Umbilical cord (tissue), 2 donors: ENCODE measurements around the gene STIMATE. TPM values are rescaled to one million over a fixed set of nuclear protein-coding genes. Genes with fewer than 3 reads are reported as not detected.

ENCODE experiments used
- DNase-seq: peaks from one replicate; pipeline ENCODE4 v3.0.0-alpha.2; 2015; ENCODE audit warnings: low spot score
- total RNA-seq: library from RNA; depleted of rRNA; stranded (reverse); fragments of >200 nt; gene quantifications from one replicate; pipeline ENCODE4 v1.2.3, GENCODE V29; 2014; ENCODE audit warnings: low replicate concordance; ENCODE audit not compliant: insufficient read depth

The STIMATE gene
- total RNA-seq, 1 donor from 2014 or later, result 7.2 TPM

- DNase-seq, result no peak
Observed at GRCh38 chr3:52819936-52820335, 77.4 kb downstream of the STIMATE start.

DNA sequence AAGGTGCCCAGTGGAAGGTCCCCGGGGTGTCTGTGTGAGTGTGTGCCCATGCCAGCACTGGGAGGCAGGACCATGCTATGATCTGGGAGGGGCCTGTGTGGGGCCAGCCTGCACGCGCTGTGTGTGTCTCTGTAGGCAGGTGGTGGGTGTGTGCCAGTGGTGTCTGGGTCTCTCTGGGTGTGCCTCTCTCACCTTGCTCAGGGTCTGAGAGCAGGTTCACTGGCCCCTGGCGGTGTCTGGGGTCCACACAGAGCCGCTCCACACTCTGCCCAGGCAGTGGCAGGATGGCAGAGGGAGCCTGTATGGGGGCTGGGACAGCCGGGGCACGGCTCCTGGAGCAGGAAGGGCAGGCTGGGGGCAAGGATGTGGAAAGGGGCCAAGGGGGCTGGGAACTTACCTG is 79.5 kb downstream of the STIMATE start:
- no peak for DNase-seq

GRCh38 chr3:52817221-52817620 is 80.1 kb downstream of the STIMATE start:
- DNase-seq, result no peak

DNA sequence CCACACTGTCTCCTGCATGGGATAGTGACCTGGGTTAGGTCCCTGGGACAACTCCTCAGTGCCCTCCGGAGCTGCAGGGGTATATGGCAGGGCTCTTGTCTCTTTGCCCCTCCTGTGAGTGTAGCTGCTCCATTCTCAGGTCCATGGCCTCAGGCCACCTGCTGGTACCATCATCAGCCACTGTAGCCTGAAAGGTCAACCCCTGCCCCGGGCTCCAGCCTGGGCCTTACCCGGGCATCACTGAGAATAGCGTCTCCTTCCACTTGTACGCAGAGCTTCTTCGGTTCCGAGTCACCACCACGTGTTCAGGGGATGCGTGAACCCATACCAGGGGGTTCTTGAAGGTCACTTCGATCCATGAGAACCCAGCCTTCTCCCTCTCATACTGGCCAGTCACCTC is 80.7 kb downstream of the STIMATE start:
- no peak for DNase-seq

DNA sequence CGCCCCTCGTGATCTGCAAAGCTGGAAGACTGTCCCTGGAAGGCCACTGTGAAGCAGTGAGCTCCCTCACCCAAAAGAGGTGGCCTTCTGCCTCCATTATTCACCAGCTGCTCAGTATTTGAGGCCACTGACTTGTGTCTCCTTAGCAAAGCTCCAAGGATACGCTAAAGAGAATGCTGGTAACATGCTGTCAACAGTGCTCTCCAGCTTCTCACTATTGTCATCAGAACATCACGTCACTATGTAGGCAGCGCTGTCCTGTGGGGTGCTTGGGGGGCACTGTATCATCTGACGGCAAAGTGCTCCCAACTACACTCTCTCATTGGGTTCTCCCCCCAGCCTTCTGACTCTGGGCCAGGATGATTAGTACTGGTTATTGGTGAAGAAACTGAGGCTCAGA is 81.1 kb downstream of the STIMATE start:
- DNase-seq, result no peak

DNA sequence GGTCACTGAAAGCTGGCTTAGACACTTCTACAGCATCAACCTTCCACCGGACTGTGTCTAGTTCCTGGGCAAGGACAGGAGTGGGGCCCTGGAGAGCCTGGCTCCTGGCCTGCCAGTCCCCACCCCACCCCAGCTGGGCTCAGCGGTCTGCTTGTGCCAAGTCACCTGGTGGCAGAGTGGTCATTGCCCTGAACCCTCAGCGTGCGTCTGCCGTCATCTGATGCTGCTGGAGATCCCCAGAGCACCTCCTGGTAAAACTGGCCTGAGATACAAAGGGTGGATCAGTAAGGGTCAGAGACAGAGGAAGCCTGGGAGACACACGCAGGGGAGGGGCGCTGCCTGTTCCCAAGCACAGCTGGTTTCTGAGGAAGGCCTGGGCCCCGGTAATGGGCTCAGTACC is 83.5 kb downstream of the STIMATE start:
- no peak for DNase-seq

DNA sequence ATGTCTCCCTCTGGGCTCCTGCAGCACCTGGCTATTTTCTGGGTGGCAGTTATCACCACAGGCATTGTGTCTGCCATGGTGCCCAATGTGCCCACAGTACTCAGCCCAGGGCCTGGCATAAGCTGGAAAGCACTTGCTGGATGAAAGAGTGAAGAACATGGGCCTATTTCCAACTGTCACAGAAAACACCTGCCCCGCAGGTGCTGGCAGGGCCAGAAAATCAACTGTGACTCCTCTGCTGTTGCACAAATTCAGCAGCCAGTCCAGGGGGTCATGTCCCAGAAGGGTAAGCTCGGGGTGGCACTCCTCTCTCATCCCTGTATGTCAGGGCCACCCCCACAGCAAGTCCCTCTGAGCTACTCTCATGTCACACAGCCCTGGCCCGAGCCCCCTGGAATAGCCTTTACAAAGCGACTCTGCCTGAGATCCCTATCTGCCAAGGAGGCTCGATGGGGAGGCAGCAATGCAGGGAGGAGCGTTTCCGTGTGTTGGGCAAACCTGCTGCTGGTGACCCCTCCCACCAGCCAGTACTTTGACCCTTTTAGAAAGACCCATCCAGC is 85.8 kb downstream of the STIMATE start:
- DNase-seq, result no peak

GRCh38 chr3:52810923-52811322 is 86.4 kb downstream of the STIMATE start:
- no peak for DNase-seq

GRCh38 chr3:52809662-52810377 is 87.5 kb downstream of the STIMATE start:
- no peak for DNase-seq

GRCh38 chr3:52809149-52809548 is 88.2 kb downstream of the STIMATE start:
- no peak for DNase-seq

- DNase-seq, result no peak
Observed at GRCh38 chr3:52805270-52806039, 91.9 kb downstream of the STIMATE start.

DNA sequence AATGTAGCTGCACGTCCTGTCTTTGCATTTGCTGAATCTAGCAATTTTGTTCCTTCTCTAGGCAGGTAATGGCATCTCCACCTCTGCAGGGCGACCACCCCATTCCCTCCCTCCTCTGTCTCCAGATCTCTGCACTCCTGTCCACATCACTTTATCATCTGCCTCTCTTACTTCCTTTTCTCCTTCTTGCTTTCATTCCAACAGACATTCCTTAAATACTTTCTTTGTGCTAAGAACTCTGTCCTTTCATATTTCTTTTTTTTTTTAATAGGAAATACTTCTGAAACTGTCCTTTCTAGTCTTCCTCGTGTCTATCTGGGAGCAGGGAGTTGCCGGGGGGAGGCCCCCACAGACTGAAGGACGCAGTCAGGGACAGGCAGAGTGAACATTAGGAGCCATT is 95.5 kb downstream of the STIMATE start:
- DNase-seq, result no peak

- DNase-seq, result no peak
Observed at GRCh38 chr3:52800079-52800478, 97.3 kb downstream of the STIMATE start.

DNA sequence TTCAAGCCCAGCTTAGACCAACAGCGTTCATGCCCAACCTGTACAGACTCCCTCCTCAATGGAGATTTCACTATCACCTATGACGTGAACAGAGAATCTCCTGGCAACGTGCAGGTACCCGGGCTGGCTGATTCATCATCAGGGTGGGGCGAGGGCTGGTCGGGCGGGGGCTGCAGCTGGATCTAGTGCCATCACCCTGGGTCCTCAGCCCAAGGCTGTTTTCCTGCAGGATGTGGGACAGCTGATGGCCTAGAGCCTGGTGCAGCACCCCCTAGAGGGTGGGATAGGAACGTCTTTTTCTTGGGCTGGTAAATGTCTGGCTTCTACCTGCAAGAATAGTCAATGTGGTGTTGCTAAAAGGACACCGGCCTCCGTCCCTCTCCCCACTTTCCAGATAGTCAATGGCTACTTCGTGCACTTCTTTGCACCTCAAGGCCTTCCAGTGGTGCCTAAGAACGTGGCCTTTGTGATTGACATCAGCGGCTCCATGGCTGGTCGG is 98.3 kb downstream of the STIMATE start:
- DNase-seq, result no peak

DNA sequence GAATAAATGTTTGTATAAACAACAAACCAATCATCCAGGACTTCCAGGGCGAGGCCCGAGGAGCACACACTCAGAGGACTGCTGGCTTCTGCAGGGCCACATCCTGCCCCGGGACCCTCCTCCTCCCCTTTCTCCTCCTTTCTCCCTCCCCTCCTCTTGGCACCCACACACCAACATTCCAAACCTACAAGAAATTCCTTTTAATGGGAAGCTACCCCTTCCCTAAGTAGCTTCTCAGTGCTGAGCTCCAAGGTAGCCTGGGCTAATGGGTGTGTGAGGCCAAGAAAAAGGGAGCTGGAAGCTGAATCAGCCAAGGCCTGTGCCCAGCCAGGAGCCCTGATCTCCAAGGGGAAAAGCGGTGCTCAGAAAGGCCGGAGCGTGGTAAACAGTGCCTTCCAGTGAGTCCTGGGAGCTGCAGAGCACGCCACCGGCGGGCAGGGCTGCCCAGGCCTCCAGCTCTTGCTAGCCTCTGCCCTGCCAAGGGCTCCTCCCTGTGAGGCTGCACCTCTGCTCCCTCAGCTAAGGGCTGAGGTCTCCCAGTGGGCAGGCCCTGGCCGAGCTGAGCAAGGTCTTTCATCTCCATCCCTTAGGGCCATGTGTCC is 98.9 kb downstream of the STIMATE start:
- DNase-seq, result no peak

DNA sequence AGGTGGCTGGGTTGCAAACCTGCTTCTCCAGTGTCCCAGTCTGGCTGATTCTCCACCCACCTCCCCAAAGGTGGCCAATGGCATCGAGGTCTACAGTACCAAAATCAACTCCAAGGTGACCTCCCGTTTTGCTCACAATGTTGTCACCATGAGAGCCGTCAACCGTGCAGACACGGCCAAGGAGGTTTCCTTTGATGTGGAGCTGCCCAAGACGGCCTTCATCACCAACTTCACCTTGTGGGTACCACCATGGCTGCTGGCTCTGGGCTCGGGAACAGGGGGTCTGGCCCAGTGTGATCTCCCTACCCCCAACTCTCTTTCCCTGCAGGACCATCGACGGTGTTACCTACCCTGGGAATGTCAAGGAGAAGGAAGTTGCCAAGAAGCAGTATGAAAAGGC is 100.9 kb downstream of the STIMATE start:
- no peak for DNase-seq

DNA sequence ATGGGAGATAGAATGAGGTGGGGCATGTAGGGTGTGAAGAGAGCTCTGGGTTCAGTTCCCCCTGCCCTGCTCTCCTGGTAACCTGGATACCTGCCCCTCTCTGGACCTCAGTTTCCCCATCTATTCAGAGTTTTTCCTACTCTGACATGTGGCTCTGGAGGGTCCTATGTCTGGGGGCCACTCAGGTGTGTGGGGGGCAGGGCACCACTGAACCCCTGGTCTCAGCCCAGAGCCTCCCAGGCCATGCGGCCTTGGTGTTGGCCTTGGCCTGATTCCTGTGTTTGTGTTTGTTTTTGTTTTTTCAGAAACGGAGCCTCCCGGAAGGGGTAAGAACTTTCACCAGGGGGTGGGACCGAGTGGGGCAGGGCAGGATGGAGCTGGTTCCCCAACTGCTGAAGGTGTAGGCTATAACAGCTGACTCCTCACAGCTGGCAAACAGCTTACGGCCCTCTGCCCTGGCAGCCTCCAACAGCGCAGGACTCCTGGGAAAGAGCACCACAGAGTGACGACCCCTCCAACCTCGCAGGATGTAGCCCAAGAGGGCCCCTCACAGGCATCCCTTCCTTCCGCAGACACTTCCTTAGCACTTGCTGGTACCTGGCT is 101.9 kb downstream of the STIMATE start:
- no peak for DNase-seq

DNA sequence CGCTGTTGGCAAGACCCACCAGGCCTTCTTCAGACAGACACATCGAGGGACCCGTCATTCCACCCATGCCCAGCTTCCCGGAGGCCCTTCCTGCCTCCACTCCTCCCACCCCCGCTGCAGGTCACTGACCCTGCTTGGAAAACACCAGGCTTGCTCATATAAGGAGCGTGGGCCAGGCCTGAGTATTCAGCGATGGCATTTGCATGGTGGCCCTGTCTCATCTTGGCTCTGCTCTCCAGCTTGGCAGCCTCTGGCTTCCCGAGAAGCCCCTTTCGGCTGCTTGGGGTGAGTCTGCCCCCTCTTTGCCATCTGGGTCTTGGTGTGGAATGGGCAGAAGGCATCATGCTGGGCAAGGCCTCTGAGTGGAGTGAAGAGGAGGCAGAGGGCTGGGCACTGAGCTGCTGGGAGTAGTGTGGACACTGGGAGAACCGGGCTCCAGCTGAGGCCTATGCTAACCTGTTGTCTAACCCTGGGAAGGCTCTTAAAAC is 102.7 kb downstream of the STIMATE start, which contains the start of gene ITIH3:
Gene ITIH3, plus strand, starts transcription at position 185 of the 488 bp plus-strand sequence. Its CDS starts 8 bp downstream, at position 193.
- no peak for DNase-seq

GRCh38 chr3:52793702-52794611 is 103.4 kb downstream of the STIMATE start:
- DNase-seq, result no peak

DNA sequence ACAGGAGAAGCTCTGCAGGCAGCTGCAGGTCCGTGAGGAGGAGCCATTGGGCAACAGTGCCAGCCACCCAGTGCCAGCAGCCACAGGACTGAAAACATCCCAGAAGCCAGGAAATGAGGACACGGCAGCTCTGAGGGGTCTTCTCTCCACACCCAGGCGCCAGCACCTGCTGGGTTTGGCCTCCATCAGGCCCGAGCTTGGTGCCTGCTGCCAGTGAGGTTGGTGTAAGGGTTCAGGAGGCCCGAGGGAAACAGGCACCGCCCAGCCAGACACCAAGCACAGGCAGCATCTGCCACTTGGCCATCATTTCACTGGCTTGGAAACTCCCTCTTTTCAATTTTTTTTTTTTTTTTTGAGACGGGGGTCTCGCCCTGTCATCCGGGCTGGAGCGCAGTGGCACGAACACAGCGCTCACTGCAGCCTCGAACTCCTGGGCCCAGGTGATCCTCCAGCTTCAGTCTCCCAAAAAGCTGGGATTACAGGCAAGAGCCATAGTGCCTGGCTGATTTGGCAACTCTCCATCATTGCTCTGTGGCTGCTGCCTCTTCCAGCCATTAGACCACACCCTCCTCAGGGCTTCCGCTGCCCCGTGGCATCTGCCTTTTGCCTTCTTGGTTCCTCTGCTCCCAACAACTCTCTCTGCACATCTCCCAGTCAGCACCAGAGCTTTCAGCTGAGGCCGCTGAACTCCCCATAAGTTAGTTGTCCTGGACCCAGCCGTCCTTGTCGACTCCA is 104.2 kb downstream of the STIMATE start:
- DNase-seq, result no peak
